DND-41 (cell line): Measurements from ENCODE around the gene WNT3A.

Experiments used
- ATAC-seq: fragments of 200-7000 bp; cut with Tn5 transposase; 3 replicates; pipeline ENCODE4 v1.9.1; 2021; ENCODE audit warnings: low read depth; ENCODE audit not compliant: insufficient read depth
- DNase-seq: peaks from one replicate; pipeline ENCODE4 v3.0.0-alpha.2; 2020
- H2AFZ ChIP-seq: 2 replicates; pipeline ENCODE4 v1.6.0; 2012; ENCODE audit warnings: low read depth, low read length
- H3K27ac ChIP-seq: 2 replicates; pipeline ENCODE4 v1.5.1; 2012; ENCODE audit warnings: low read length, inconsistent platforms
- H3K27me3 ChIP-seq: fragments of 200-600 bp; sonication (generic); 2 replicates; pipeline ENCODE4 v1.6.0; 2012; ENCODE audit warnings: low read length, mild to moderate bottlenecking, inconsistent platforms; ENCODE audit not compliant: insufficient read depth, poor library complexity
- H3K36me3 ChIP-seq: 2 replicates; pipeline ENCODE4 v1.5.1; 2012; ENCODE audit warnings: low read length, inconsistent platforms; ENCODE audit not compliant: insufficient read depth
- H3K4me1 ChIP-seq: 2 replicates; pipeline ENCODE4 v1.5.1; 2012; ENCODE audit warnings: mild to moderate bottlenecking, low read length; ENCODE audit not compliant: insufficient read depth
- H3K4me2 ChIP-seq: 2 replicates; pipeline ENCODE4 v1.6.0; 2012; ENCODE audit warnings: mild to moderate bottlenecking, moderate library complexity, low read length, inconsistent platforms; ENCODE audit not compliant: insufficient read depth
- H3K4me3 ChIP-seq, 2 experiments: fragments of 200-600 bp in 1 of 2; shearing (Covaris generic) in 1 of 2; 2 replicates each; pipeline ENCODE4 v1.5.1; 2012 to 2016; ENCODE audit warnings: inconsistent platforms in 2 of 2, low read length in 2 of 2, mild to moderate bottlenecking in 2 of 2, low read depth in 1 of 2, moderate library complexity in 1 of 2
- H3K79me2 ChIP-seq: 2 replicates; pipeline ENCODE4 v1.6.0; 2012; ENCODE audit warnings: low read length, inconsistent platforms; ENCODE audit not compliant: insufficient read depth
- H3K9ac ChIP-seq: 2 replicates; pipeline ENCODE4 v1.6.0; 2012; ENCODE audit warnings: low read depth, mild to moderate bottlenecking, inconsistent platforms, low read length, moderate library complexity
- H3K9me3 ChIP-seq: 2 replicates; pipeline ENCODE4 v1.5.1; 2012; ENCODE audit warnings: low read length, moderate library complexity, mild to moderate bottlenecking, inconsistent platforms; ENCODE audit not compliant: insufficient read depth, severe bottlenecking
- H4K20me1 ChIP-seq: 2 replicates; pipeline ENCODE4 v1.6.0; 2012; ENCODE audit warnings: low read length; ENCODE audit not compliant: insufficient read depth
- EZH2 ChIP-seq: IDR thresholded peaks from 3 replicates; pipeline ENCODE4 v1.6.1; 2012; ENCODE audit warnings: borderline replicate concordance, low read depth, mild to moderate bottlenecking, moderate library complexity, low read length, inconsistent platforms; ENCODE audit not compliant: severe bottlenecking
- TF ChIP-seq, protein P1 (sequence below): IDR thresholded peaks from 2 replicates; pipeline ENCODE4 v1.5.1; 2012; ENCODE audit warnings: borderline replicate concordance, low read length, moderate library complexity, mild to moderate bottlenecking; ENCODE audit not compliant: poor library complexity, severe bottlenecking; ENCODE audit errors: extremely low read depth

The WNT3A gene

GRCh38 chr1:228010921-228011320, 4.1 kb downstream of the WNT3A start:
- H3K79me2 ChIP-seq = no peaks in the 10 kb centered on the region
- TF ChIP-seq EZH2 = no peak
- TF ChIP-seq, protein P1, sequence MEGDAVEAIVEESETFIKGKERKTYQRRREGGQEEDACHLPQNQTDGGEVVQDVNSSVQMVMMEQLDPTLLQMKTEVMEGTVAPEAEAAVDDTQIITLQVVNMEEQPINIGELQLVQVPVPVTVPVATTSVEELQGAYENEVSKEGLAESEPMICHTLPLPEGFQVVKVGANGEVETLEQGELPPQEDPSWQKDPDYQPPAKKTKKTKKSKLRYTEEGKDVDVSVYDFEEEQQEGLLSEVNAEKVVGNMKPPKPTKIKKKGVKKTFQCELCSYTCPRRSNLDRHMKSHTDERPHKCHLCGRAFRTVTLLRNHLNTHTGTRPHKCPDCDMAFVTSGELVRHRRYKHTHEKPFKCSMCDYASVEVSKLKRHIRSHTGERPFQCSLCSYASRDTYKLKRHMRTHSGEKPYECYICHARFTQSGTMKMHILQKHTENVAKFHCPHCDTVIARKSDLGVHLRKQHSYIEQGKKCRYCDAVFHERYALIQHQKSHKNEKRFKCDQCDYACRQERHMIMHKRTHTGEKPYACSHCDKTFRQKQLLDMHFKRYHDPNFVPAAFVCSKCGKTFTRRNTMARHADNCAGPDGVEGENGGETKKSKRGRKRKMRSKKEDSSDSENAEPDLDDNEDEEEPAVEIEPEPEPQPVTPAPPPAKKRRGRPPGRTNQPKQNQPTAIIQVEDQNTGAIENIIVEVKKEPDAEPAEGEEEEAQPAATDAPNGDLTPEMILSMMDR = no peak
- no peaks in the 10 kb centered on the region for H3K4me1 ChIP-seq
- no peaks in the 10 kb centered on the region for H3K36me3 ChIP-seq
- H2AFZ ChIP-seq = no peak overlapping the region
- no peaks in the 10 kb centered on the region for H3K27me3 ChIP-seq
- no peaks in the 10 kb centered on the region; the same call in 1 of the 2 replicates for H4K20me1 ChIP-seq
- ATAC-seq (no peak), DNase-seq (no peak)
- H3K4me3 ChIP-seq = no peak overlapping the region
- H3K9ac ChIP-seq = no peak overlapping the region
- H3K27ac ChIP-seq = no peak overlapping the region
- no peak overlapping the region for H3K4me2 ChIP-seq
- no peaks in the 10 kb centered on the region for H3K9me3 ChIP-seq

DNA sequence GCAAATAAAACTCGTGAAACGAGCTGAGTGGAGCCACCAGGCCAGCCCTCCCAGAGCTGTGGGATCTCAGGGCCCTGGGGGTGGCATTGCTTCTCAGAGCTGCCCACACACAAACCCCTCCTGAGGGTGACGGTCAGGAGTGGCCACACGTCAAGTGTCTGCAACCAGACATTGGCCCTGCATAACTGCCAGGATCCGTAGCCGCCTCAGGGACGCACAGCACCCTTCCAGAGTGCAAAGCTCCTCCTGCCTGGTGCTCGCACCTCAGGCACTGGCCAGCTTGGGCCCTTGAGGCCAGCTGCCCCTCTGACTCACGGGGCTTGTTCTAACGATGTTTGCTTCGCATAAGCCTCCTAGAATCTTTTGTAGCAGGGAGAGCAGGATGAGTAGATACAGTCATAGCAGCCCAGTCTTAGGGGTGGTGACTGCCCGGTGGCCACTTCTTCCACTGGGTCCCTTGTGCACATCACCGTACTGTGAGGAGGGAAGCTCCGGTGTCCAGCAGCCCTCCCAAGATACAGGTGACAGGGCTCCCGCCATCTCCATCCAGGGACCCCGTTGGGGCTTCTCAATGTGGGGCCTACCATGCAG, 5.0 kb downstream of the WNT3A start:
- H3K9me3 ChIP-seq = no peaks in the 10 kb centered on the region
- no peak overlapping the region for H3K4me3 ChIP-seq
- no peak overlapping the region for H3K27ac ChIP-seq
- ATAC-seq (no peak), DNase-seq (no peak)
- no peak overlapping the region for H3K4me2 ChIP-seq
- no peaks in the 10 kb centered on the region for H3K79me2 ChIP-seq
- H2AFZ ChIP-seq = no peak overlapping the region
- H3K27me3 ChIP-seq = no peaks in the 10 kb centered on the region
- no peaks in the 10 kb centered on the region for H3K36me3 ChIP-seq
- TF ChIP-seq, protein P1 = no peak
- TF ChIP-seq EZH2 = no peak
- H4K20me1 ChIP-seq = no peaks in the 10 kb centered on the region; the same call in 1 of the 2 replicates
- H3K4me1 ChIP-seq = no peaks in the 10 kb centered on the region
- H3K9ac ChIP-seq = no peak overlapping the region

GRCh38 chr1:228012555-228012954, 5.8 kb downstream of the WNT3A start:
- no peaks in the 10 kb centered on the region for H3K79me2 ChIP-seq

More at GRCh38 chr1:228012555-228012954, 5.8 kb downstream of the WNT3A start:
- Histone ChIP-seq H3K4me2 (no peak overlapping the region), H3K27me3 (no peaks in the 10 kb centered on the region), H3K4me3 (no peak overlapping the region), H3K27ac (no peak overlapping the region), H2AFZ (no peak overlapping the region), H3K9me3 (no peaks in the 10 kb centered on the region), H3K36me3 (no peaks in the 10 kb centered on the region), H4K20me1 (no peaks in the 10 kb centered on the region; the same call in 1 of the 2 replicates), H3K9ac (no peak overlapping the region), H3K4me1 (no peaks in the 10 kb centered on the region)
- TF ChIP-seq, protein P1 = no peak
- no peak for TF ChIP-seq EZH2
- ATAC-seq = no peak
- DNase-seq = no peak
